Type B pancreatic cell (in vitro differentiated cells): ENCODE measurements around the gene PWWP2B. TPM values are rescaled to one million over a fixed set of nuclear protein-coding genes. Genes with fewer than 3 reads are reported as not detected.

ENCODE experiments used
- DNase-seq: peaks from one replicate; pipeline ENCODE4 v3.0.0; 2021; ENCODE audit warnings: mixed read lengths; ENCODE audit not compliant: unreplicated experiment; ENCODE audit errors: extremely low spot score
- H3K27ac Mint-ChIP-seq: 2 replicates; pipeline ENCODE4 v1.8.0; 2021; ENCODE audit warnings: mild to moderate bottlenecking, mixed read lengths
- H3K27me3 Mint-ChIP-seq: 2 replicates; pipeline ENCODE4 v1.8.0; 2021; ENCODE audit warnings: mixed read lengths
- H3K36me3 Mint-ChIP-seq: 2 replicates; pipeline ENCODE4 v1.8.0; 2021; ENCODE audit warnings: mixed read lengths
- H3K4me1 Mint-ChIP-seq: one replicate; pipeline ENCODE4 v1.8.0; 2021; ENCODE audit warnings: mixed read lengths; ENCODE audit not compliant: unreplicated experiment
- H3K4me3 Mint-ChIP-seq: 2 replicates; pipeline ENCODE4 v1.8.0; 2021; ENCODE audit warnings: mild to moderate bottlenecking, mixed read lengths
- H3K9me3 Mint-ChIP-seq: 2 replicates; pipeline ENCODE4 v1.8.0; 2021; ENCODE audit warnings: mixed read lengths
- total RNA-seq: library from RNA; stranded (reverse); gene quantifications from 2 replicates; pipeline ENCODE4 v1.2.1, GENCODE V29; 2021; ENCODE audit warnings: low replicate concordance
- TF ChIP-seq, protein P1 (sequence below): fragments of 200-600 bp; sonication (generic); conservative IDR thresholded peaks from 2 replicates; pipeline ENCODE4 v1.5.0; 2021; ENCODE audit warnings: antibody characterized with exemption, mild to moderate bottlenecking

Gene PWWP2B
- total RNA-seq, 1 donor from 2014 or later, result 22.6 TPM

DNA sequence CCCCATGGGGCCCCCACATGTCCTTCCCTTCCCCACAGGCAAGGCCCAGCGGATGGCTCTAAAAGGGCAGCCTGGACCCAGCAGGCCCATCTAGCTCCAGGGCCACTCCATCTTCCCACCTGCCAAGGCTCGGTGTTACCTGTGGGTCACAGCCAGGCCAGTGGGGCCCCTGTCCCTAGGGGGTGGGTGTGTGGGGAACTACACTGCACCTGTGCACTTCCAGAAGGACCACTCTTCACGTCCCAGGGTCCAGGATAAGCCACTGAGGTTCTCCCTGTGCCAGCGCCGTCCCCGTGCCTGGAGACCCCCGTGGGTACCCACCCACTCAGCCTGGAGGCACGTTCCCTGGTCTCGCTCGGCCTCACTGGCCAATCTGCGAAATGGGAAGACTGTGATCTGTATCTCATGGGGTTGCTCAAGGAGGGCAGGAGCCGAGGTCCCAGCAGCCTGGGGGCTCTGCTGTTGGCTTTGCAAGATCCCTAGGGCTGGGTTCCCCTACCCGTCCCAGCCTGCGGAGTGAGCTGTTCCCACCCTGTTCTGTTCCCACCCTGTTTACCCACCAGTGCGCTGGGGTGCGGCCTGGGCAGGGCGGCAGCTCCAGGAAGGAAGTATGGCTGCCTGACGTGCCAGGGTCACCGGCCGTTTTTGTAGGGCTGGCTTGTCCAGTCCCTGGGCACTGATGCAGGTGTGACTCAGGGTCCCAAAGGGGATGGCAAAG lies 4.6 kb downstream of the PWWP2B start:
- no peak overlapping the region for H3K27ac Mint-ChIP-seq
- no peak overlapping the region for H3K4me3 Mint-ChIP-seq
- TF ChIP-seq, protein P1, sequence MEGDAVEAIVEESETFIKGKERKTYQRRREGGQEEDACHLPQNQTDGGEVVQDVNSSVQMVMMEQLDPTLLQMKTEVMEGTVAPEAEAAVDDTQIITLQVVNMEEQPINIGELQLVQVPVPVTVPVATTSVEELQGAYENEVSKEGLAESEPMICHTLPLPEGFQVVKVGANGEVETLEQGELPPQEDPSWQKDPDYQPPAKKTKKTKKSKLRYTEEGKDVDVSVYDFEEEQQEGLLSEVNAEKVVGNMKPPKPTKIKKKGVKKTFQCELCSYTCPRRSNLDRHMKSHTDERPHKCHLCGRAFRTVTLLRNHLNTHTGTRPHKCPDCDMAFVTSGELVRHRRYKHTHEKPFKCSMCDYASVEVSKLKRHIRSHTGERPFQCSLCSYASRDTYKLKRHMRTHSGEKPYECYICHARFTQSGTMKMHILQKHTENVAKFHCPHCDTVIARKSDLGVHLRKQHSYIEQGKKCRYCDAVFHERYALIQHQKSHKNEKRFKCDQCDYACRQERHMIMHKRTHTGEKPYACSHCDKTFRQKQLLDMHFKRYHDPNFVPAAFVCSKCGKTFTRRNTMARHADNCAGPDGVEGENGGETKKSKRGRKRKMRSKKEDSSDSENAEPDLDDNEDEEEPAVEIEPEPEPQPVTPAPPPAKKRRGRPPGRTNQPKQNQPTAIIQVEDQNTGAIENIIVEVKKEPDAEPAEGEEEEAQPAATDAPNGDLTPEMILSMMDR, result no peak
- DNase-seq, result no peak
- peaks cover 4% of the 10 kb centered on the region for H3K36me3 Mint-ChIP-seq
- H3K9me3 Mint-ChIP-seq, result no peaks in the 10 kb centered on the region
- H3K27me3 Mint-ChIP-seq, result no peaks in the 10 kb centered on the region
- peaks cover 11% of the 10 kb centered on the region for H3K4me1 Mint-ChIP-seq

DNA sequence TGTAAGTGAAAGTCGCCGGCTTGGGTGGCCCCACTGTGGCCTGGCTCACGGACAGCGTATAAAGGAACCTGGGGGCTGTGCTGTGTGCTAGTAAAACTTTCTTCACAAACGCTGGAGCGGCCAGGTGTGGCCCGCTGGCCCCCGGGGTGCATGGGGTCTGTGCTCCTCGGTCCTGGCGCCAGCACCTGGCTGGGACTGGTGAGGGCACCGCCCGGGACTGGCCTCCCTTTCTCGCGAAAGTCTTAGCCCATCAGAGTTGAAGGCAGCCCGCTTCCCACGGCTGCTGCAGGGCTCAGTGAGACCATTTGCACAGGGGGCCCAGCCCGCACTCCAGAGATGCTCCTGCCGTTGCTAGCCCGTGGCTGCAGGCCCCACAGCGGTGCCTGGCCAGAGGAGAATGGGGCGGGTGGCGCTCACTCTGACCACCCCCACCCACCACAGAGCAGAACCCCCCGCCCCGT lies 5.8 kb downstream of the PWWP2B start:
- DNase-seq, result no peak
- TF ChIP-seq, protein P1, result no peak
- Mint-ChIP-seq H3K4me3 (no peak overlapping the region), H3K36me3 (peaks cover 4% of the 10 kb centered on the region), H3K27ac (peak overlapping the region; percentile 91), H3K27me3 (no peaks in the 10 kb centered on the region), H3K9me3 (no peaks in the 10 kb centered on the region), H3K4me1 (peaks cover 15% of the 10 kb centered on the region)

DNA sequence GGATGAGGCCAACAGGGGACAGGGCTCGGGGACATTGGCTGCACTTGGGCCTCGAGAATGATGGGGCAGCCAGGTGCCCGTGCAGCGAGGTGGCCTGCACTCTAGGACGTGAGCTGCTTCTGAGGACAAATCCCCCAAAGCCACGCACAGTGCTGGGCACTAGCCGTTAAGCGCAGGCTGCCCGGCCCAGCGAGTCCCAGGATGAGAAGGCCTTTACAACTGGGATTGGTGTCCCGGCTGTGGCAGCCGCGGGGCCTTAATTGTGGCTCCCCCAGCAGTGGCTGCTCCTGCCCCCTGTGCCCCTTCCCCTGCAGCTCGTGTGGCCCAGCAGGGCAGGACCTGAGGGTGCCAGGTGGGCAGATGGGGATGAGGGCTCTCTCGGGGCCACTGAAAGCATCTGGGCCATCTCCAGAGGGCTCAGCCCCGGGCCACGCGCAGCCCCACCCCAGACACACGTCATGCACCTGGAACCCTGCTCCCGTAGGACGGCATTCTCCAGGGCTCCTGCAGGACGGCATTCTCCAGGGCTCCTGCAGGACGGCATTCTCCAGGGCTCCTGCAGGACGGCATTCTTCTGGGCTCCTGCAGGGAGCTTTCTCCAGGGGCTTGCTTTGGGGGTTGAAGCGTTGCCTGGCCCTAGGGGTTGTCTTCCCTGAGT lies 6.6 kb downstream of the PWWP2B start:
- no peaks in the 10 kb centered on the region for H3K27me3 Mint-ChIP-seq
- H3K4me3 Mint-ChIP-seq, result peak overlapping the region; percentile 75
- H3K36me3 Mint-ChIP-seq, result peaks cover 4% of the 10 kb centered on the region
- TF ChIP-seq, protein P1, result no peak
- H3K4me1 Mint-ChIP-seq, result peaks cover 12% of the 10 kb centered on the region
- peak overlapping the region; percentile 91 for H3K27ac Mint-ChIP-seq
- H3K9me3 Mint-ChIP-seq, result no peaks in the 10 kb centered on the region
- no peak for DNase-seq

DNA sequence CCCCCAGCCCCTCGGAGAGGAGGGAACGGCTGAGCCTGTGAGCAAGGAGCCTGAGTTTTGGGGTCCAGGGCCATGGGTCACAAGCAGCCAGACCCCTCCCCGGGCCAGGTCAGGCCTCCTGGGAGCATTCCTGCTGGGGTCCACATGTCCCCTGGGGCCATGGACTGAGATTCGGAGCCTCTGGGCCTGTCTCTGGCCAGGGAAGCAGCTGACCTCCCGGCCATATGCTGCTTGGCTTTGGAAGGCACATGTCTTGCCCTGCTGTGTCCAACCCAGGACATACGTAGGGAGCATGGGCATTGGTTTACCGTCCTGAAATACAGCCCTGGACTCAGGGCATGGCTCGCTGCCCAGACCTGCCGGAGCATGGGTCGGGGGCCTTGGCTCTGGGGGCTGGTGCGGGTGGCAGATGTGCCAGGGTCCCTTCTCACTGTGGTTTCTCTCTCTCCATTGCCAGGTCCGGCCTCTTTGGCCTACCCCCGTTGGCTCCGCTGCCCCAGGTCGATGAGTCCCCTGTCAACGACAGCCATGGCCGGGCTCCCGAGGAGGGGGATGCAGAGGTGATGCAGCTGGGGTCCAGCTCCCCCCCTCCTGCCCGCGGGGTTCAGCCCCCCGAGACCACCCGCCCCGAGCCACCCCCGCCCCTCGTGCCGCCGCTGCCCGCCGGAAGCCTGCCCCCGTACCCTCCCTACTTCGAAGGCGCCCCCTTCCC lies 7.3 kb downstream of the PWWP2B start:
- TF ChIP-seq, protein P1, result no peak
- Mint-ChIP-seq H3K9me3 (no peaks in the 10 kb centered on the region), H3K27ac (no peak overlapping the region), H3K4me1 (peaks cover 12% of the 10 kb centered on the region), H3K4me3 (no peak overlapping the region), H3K36me3 (peaks cover 4% of the 10 kb centered on the region), H3K27me3 (no peaks in the 10 kb centered on the region)
- no peak for DNase-seq

DNA sequence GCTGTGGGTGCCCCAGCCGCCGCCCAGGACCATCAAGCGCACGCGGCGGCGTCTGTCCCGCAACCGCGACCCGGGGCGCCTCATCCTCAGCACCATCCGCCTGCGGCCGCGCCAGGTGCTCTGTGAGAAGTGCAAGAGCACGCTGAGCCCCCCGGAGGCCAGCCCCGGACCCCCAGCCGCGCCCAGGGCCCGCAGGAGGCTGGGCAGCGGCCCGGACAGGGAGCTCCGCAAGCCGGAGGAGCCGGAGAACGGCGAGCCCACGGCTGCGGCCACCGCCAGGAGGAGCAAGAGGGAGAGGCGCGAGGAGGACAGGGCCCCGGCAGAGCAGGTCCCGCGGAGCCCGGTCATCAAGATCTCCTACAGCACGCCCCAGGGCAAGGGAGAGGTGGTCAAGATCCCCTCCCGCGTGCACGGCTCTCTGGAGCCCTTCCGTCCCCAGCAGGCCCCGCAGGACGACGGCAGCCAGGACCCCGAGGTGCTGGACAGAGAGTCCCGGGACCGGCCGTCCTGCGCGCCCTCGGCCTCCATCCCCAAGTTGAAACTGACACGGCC lies 8.0 kb downstream of the PWWP2B start:
- DNase-seq, result no peak
- H3K4me3 Mint-ChIP-seq, result no peak overlapping the region

More for the DNA sequence above, 8.0 kb downstream of the PWWP2B start:
- H3K27ac Mint-ChIP-seq, result no peak overlapping the region
- H3K9me3 Mint-ChIP-seq, result no peaks in the 10 kb centered on the region
- TF ChIP-seq, protein P1, result no peak
- peaks cover 15% of the 10 kb centered on the region for H3K4me1 Mint-ChIP-seq
- H3K36me3 Mint-ChIP-seq, result peaks cover 4% of the 10 kb centered on the region
- H3K27me3 Mint-ChIP-seq, result no peaks in the 10 kb centered on the region
